Stimulated activated naive CD8-positive, alpha-beta T cell treated with anti-CD3 and anti-CD28 coated beads, Interleukin-15, Interleukin-2, amounts not matched to agents 100 ng/mL and 50 ng/mL, for 24 hours (primary cell): Measurements from ENCODE around the gene SUN1.
"Not testable (repeated sequence)": the region's sequence is repeated elsewhere in the genome, so short reads cannot be mapped to it uniquely, and the experiment has no call there.

ENCODE experiments used
- H3K27ac Mint-ChIP-seq: one replicate; pipeline ENCODE4 v1.8.0; 2021; ENCODE audit warnings: mild to moderate bottlenecking, mixed read lengths
- H3K27me3 Mint-ChIP-seq: one replicate; pipeline ENCODE4 v1.8.0; 2021; ENCODE audit warnings: mixed read lengths
- H3K36me3 Mint-ChIP-seq: one replicate; pipeline ENCODE4 v1.8.0; 2021; ENCODE audit warnings: low read depth, mixed read lengths
- H3K4me1 Mint-ChIP-seq: one replicate; pipeline ENCODE4 v1.8.0; 2021; ENCODE audit warnings: low read depth, mixed read lengths
- H3K4me3 Mint-ChIP-seq: one replicate; pipeline ENCODE4 v1.8.0; 2021; ENCODE audit warnings: mild to moderate bottlenecking, mixed read lengths
- H3K9me3 Mint-ChIP-seq: one replicate; pipeline ENCODE4 v1.8.0; 2021; ENCODE audit warnings: mixed read lengths

SUN1 gene

GRCh38 chr7:836429-836828, 4.2 kb downstream of the SUN1 start:
- Mint-ChIP-seq H3K4me1 (peaks cover 41% of the 10 kb centered on the region), H3K27me3 (no peaks in the 10 kb centered on the region), H3K9me3 (no peaks in the 10 kb centered on the region), H3K4me3 (no peak overlapping the region), H3K36me3 (peaks cover 58% of the 10 kb centered on the region), H3K27ac (peak overlapping the region; percentile 65)

DNA sequence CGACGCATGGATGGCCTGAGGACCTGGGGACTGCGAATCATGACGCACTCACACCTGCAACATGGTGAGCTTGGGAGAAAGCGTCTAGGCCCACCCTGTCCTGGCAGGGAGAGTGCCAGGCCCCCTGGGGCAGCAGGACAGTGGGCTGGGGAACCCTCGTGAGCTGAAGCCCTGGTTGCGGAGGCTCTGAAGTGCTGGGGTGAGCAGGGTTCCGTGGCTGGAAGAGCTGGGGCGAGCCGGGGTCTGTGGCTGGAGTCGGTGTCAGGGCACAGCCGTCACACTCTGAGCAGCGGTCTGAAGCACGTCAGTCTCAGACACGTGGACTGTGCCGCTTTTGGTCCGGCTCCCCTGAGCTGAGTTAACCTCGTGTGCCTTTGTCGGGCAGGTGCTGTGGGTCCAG, 4.7 kb downstream of the SUN1 start:
- Mint-ChIP-seq H3K27ac (no peak overlapping the region), H3K36me3 (peaks cover 62% of the 10 kb centered on the region), H3K9me3 (no peaks in the 10 kb centered on the region)

DNA sequence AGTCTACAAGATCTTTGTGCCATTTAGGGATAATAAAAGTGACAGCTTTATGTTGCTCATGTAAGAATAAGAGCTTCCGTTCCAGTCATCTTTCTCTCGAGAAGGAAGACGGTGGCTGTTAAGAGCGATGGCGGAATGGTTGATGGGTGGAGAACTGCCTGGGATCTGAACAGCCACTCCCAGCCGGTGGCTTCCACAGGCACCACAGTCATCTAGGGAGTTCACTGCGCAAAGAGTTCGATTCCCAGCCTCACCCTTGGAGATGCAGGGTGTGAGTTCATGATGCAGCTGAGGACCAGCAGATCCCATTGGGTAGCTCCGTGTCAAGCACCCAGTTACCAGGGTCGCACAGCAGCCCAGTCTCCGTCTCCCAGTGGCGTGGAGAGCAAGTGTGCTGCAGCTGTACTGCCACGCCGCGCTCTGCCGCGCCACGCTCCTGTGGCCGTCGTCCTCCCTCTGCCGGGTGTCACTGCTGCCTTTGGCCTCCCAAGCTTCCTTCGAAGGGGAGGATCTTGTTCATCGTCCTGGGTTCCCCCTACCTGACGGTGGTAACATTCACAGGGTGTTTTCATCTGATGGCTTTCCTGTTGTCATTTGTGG, 7.8 kb downstream of the SUN1 start:
- Mint-ChIP-seq H3K27me3 (no peaks in the 10 kb centered on the region), H3K4me1 (peaks cover 13% of the 10 kb centered on the region), H3K27ac (no peak overlapping the region), H3K4me3 (no peak overlapping the region), H3K36me3 (peaks cover 63% of the 10 kb centered on the region), H3K9me3 (no peaks in the 10 kb centered on the region)

More for the DNA sequence above, 4.7 kb downstream of the SUN1 start:
- H3K4me1 Mint-ChIP-seq, result peaks cover 36% of the 10 kb centered on the region
- no peaks in the 10 kb centered on the region for H3K27me3 Mint-ChIP-seq
- H3K4me3 Mint-ChIP-seq, result no peak overlapping the region

- Mint-ChIP-seq H3K9me3 (no peaks in the 10 kb centered on the region), H3K4me1 (no peaks in the 10 kb centered on the region), H3K27ac (no peak overlapping the region), H3K36me3 (peaks cover 60% of the 10 kb centered on the region), H3K27me3 (no peaks in the 10 kb centered on the region), H3K4me3 (no peak overlapping the region)
Observed at GRCh38 chr7:841943-842342, 9.7 kb downstream of the SUN1 start.

DNA sequence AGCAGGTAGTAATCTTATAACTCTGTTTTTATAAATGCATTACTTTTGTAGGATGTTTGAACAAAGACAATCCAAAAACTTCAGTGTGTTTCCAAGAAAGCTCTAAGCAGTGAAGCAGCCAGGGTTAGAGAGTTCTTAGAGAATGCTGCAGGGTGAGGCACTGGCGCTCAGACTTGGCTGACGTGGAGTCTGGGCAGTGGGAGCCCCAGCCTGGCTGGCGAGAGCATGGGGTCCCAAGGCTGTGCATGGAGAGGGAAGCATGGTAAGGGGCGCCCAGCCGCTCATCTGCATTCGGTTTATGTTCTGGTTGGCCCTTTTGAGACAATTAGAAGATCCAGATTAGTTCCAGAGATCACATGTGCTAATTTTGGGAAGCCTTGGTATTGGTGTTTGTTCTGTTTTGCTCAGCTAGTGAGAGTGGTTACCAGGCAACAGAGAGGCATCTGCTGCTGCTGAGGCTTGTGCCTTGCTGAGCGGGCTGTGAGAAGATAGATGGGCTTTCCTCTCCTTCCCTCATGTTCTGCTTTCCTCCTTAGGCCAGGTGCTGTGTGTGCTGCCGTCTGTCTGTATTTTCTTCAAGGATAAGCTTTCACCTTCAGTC, 10.3 kb downstream of the SUN1 start:
- no peaks in the 10 kb centered on the region for H3K4me1 Mint-ChIP-seq
- no peak overlapping the region for H3K27ac Mint-ChIP-seq
- peaks cover 57% of the 10 kb centered on the region for H3K36me3 Mint-ChIP-seq
- H3K9me3 Mint-ChIP-seq, result no peaks in the 10 kb centered on the region
- no peak overlapping the region for H3K4me3 Mint-ChIP-seq
- no peaks in the 10 kb centered on the region for H3K27me3 Mint-ChIP-seq

DNA sequence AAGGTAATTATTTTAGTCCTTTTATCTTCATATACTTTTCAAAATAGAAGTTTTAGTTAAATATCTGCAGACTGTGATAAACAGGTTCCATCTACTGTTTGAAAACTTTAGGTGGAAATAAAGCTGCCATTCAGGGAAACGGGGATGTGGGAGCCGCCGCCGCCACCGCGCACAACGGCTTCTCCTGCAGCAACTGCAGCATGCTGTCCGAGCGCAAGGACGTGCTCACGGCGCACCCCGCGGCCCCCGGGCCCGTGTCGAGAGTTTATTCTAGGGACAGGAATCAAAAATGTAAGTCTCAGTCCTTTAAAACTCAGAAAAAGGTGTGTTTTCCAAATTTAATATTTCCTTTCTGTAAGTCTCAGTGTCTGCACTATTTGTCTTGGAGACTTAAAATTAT, 11.0 kb downstream of the SUN1 start:
- H3K27ac Mint-ChIP-seq, result no peak overlapping the region
- H3K27me3 Mint-ChIP-seq, result no peaks in the 10 kb centered on the region
- H3K4me1 Mint-ChIP-seq, result no peaks in the 10 kb centered on the region
- H3K36me3 Mint-ChIP-seq, result peaks cover 54% of the 10 kb centered on the region
- no peak overlapping the region for H3K4me3 Mint-ChIP-seq
- H3K9me3 Mint-ChIP-seq, result no peaks in the 10 kb centered on the region

DNA sequence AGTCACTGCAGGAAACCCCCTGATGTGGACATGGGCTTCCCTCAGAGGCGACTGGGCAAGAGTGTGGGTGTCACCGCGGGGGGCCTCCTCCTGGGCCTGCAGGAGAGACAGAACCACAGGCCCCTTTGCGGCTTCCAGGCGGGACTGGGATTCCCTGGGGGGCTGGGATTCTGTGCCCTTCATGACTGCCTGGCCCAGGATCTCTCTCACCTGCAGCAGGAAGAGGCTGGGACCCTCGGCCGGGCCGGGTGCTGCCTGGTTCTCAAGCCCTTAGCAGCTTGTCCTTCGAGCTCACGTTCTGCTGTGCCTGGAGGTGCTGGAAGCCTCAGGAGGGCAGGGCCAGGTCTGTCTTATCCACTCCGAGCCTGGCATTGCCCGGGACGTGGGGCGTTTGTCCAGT, 11.8 kb downstream of the SUN1 start:
- Mint-ChIP-seq H3K4me3 (no peak overlapping the region), H3K4me1 (no peaks in the 10 kb centered on the region), H3K9me3 (no peaks in the 10 kb centered on the region), H3K27ac (no peak overlapping the region), H3K27me3 (no peaks in the 10 kb centered on the region), H3K36me3 (peaks cover 52% of the 10 kb centered on the region)

DNA sequence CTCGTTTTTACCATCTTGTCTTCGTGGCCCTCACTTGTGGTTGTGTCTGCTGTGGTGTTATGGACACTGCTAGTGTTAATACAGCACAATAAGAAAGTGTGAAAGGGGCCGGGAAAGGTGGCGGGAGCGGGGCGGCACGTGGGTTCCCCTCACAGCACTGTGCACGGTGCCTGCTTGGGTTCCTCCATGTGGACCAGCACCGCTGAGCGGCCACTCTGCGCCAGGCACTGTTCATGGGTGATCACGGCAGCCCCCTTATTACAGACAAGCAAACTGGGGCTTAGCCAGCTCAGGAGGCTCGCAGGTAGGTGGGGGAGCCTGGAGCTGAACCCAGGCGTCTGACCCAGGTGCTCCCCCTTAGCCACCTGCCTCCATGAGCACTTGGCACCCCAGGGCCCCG, 12.2 kb downstream of the SUN1 start:
- no peaks in the 10 kb centered on the region for H3K9me3 Mint-ChIP-seq
- no peaks in the 10 kb centered on the region for H3K4me1 Mint-ChIP-seq
- no peak overlapping the region for H3K27ac Mint-ChIP-seq
- H3K27me3 Mint-ChIP-seq, result no peaks in the 10 kb centered on the region
- H3K4me3 Mint-ChIP-seq, result no peak overlapping the region
- H3K36me3 Mint-ChIP-seq, result peaks cover 54% of the 10 kb centered on the region

DNA sequence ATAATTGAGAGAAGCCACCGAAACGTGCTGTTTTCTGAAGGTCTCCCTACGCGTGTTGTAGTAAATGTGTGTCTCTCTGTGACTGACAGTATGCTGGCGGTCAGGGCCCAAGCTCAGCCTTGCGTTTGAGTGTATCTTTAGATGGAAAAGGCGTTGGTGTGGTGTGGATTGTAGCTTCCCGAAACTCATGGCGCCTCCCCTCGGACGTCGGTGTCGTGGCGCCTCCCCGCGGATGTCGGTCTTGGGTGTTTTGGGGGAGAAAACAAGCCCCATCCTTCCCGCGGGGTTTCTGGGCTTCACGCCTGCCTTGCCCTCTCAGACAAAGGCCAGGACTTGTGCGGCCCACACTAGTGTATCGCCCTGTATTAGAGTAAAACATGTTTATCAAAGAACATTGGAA, 12.8 kb downstream of the SUN1 start:
- Mint-ChIP-seq H3K9me3 (no peaks in the 10 kb centered on the region), H3K4me1 (no peaks in the 10 kb centered on the region), H3K27me3 (no peaks in the 10 kb centered on the region), H3K27ac (no peak overlapping the region), H3K36me3 (peaks cover 55% of the 10 kb centered on the region), H3K4me3 (no peak overlapping the region)

GRCh38 chr7:845731-846130, 13.5 kb downstream of the SUN1 start:
- Mint-ChIP-seq H3K4me3 (no peak overlapping the region), H3K9me3 (no peaks in the 10 kb centered on the region), H3K36me3 (peaks cover 51% of the 10 kb centered on the region), H3K4me1 (no peaks in the 10 kb centered on the region), H3K27me3 (no peaks in the 10 kb centered on the region), H3K27ac (no peak overlapping the region)

GRCh38 chr7:846958-847650, 14.8 kb downstream of the SUN1 start:
- not testable (repeated sequence) for H3K9me3 Mint-ChIP-seq

GRCh38 chr7:847728-848127, 15.5 kb downstream of the SUN1 start:
- H3K36me3 Mint-ChIP-seq, result peaks cover 56% of the 10 kb centered on the region
- H3K4me1 Mint-ChIP-seq, H3K9me3 Mint-ChIP-seq, H3K27ac Mint-ChIP-seq, H3K27me3 Mint-ChIP-seq, H3K4me3 Mint-ChIP-seq: not testable (repeated sequence)

More at GRCh38 chr7:846958-847650, 14.8 kb downstream of the SUN1 start:
- H3K27ac Mint-ChIP-seq, H3K27me3 Mint-ChIP-seq, H3K4me3 Mint-ChIP-seq, H3K4me1 Mint-ChIP-seq: not testable (repeated sequence)
- H3K36me3 Mint-ChIP-seq, result peaks cover 57% of the 10 kb centered on the region

DNA sequence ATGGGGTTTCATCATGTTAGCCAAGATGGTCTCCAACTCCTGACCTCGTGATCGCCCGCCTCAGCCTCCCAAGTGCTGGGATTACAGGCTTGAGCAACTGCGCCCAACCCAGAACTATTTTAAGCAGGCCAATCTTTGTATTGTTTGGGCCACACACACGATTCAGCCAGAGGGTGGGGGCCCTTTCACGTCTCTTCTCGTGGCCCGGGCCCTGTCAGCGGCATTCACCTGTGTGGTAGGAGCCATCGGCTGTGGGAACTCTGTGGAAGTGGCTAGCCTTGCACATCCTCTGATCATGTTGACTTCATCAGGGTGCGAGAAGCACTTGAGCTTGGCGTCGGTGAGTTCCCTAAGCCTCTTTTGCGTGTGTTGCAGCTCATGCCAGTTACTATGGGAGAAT, 16.9 kb downstream of the SUN1 start:
- no peaks in the 10 kb centered on the region for H3K9me3 Mint-ChIP-seq
- H3K27me3 Mint-ChIP-seq, result no peaks in the 10 kb centered on the region
- H3K4me1 Mint-ChIP-seq, result no peaks in the 10 kb centered on the region
- H3K27ac Mint-ChIP-seq, result no peak overlapping the region
- H3K4me3 Mint-ChIP-seq, result no peak overlapping the region
- H3K36me3 Mint-ChIP-seq, result peaks cover 57% of the 10 kb centered on the region

DNA sequence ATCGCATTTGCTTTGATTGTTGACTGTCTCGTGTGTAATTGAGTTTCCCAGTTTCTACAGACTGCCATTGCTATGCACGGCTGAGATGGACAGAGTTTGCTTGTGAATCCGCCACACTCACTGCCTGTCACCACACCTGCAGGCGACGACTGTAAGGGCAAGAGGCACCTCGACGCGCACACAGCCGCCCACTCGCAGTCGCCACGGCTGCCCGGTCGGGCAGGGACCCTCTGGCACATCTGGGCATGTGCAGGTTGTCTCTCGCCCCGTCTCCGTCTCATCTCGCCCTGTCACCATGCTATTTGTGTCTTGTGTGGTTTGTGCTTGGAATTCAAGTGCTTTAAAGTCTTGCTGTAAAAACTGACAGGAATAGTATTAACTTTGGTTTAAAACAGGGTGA, 17.5 kb downstream of the SUN1 start:
- Mint-ChIP-seq H3K4me3 (no peak overlapping the region), H3K36me3 (peaks cover 59% of the 10 kb centered on the region)

DNA sequence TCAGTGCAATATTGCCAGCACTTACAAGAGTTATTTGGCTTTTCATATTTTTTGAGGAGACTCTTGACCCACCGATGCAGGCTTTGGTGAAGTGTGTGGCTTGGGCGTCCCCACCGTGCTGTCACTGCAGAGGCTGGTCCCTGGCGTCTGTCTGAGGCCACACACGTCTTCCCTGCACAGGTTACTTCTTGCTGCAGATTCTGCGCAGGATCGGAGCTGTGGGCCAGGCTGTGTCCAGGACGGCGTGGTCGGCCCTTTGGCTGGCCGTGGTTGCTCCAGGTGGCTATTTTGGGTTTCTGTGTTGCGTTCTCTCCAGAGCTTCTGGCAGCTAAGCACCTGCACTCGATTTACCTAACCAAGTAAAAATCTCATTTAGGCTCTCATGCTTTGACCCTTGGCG, 18.9 kb downstream of the SUN1 start:
- Mint-ChIP-seq H3K36me3 (peaks cover 53% of the 10 kb centered on the region), H3K4me3 (no peak overlapping the region), H3K27ac (no peak overlapping the region), H3K9me3 (no peaks in the 10 kb centered on the region), H3K27me3 (no peaks in the 10 kb centered on the region), H3K4me1 (no peaks in the 10 kb centered on the region)

More for the DNA sequence above, 17.5 kb downstream of the SUN1 start:
- no peaks in the 10 kb centered on the region for H3K27me3 Mint-ChIP-seq
- no peaks in the 10 kb centered on the region for H3K4me1 Mint-ChIP-seq
- no peaks in the 10 kb centered on the region for H3K9me3 Mint-ChIP-seq
- H3K27ac Mint-ChIP-seq, result no peak overlapping the region
